Loucy (cell line): ENCODE measurements around the gene KCNA3.

Experiments used
- H2AFZ ChIP-seq: fragments of 200-600 bp; sonication (generic); 2 replicates; pipeline ENCODE4 v1.6.0; 2016; ENCODE audit warnings: antibody characterized with exemption, mild to moderate bottlenecking, low read length, moderate library complexity
- H3F3A ChIP-seq: fragments of 200-600 bp; 2 replicates; pipeline ENCODE4 v1.6.0; 2016; ENCODE audit warnings: antibody characterized with exemption, low read depth, mild to moderate bottlenecking
- H3K27me3 ChIP-seq: fragments of 200-600 bp; sonication (generic); 2 replicates; pipeline ENCODE4 v1.6.1; 2014; ENCODE audit warnings: low read length, mild to moderate bottlenecking; ENCODE audit not compliant: insufficient read depth, poor library complexity, severe bottlenecking
- H3K36me3 ChIP-seq: fragments of 200-600 bp; sonication (generic); 2 replicates; pipeline ENCODE4 v1.6.1; 2016; ENCODE audit warnings: low read length; ENCODE audit not compliant: insufficient read depth
- H3K4me1 ChIP-seq: fragments of 200-600 bp; sonication (generic); 2 replicates; pipeline ENCODE4 v1.5.1; 2014; ENCODE audit warnings: low read length, mild to moderate bottlenecking; ENCODE audit not compliant: insufficient read depth, poor library complexity, severe bottlenecking
- H3K4me2 ChIP-seq: fragments of 200-600 bp; sonication (generic); 2 replicates; pipeline ENCODE4 v1.6.0; 2014; ENCODE audit warnings: antibody characterized with exemption, low read length, low read depth, mild to moderate bottlenecking; ENCODE audit not compliant: poor library complexity, severe bottlenecking
- H3K4me3 ChIP-seq: fragments of 200-600 bp; sonication (generic); 2 replicates; pipeline ENCODE4 v1.5.1; 2014; ENCODE audit warnings: low read length, mild to moderate bottlenecking, mixed read lengths; ENCODE audit not compliant: poor library complexity, severe bottlenecking
- H3K79me2 ChIP-seq: fragments of 200-600 bp; sonication (generic); 2 replicates; pipeline ENCODE4 v1.6.1; 2014; ENCODE audit warnings: low read length; ENCODE audit not compliant: insufficient read depth
- H3K9ac ChIP-seq: fragments of 200-600 bp; sonication (generic); 2 replicates; pipeline ENCODE4 v1.6.0; 2014; ENCODE audit warnings: mild to moderate bottlenecking, low read depth, low read length, moderate library complexity; ENCODE audit not compliant: poor library complexity, severe bottlenecking
- H3K9me2 ChIP-seq: fragments of 200-600 bp; sonication (generic); replicated peaks from 2 replicates; pipeline ENCODE4 v1.6.1; 2016; ENCODE audit warnings: low read depth, low read length, mixed read lengths
- H3K9me3 ChIP-seq: fragments of 200-600 bp; sonication (generic); 2 replicates; pipeline ENCODE4 v1.6.1; 2014; ENCODE audit warnings: mild to moderate bottlenecking, antibody characterized with exemption, low read length, low read depth; ENCODE audit not compliant: insufficient read depth
- H4K20me1 ChIP-seq: fragments of 200-600 bp; sonication (generic); 2 replicates; pipeline ENCODE4 v1.6.0; 2014; ENCODE audit warnings: antibody characterized with exemption, low read length, mild to moderate bottlenecking; ENCODE audit not compliant: insufficient read depth, poor library complexity, severe bottlenecking
- EZH2phosphoT487 ChIP-seq: fragments of 200-600 bp; IDR thresholded peaks from 2 replicates; pipeline ENCODE4 v1.6.1; 2018; ENCODE audit warnings: antibody characterized with exemption, mild to moderate bottlenecking, moderate library complexity, borderline replicate concordance
- TF ChIP-seq, protein P1 (sequence below): fragments of 200-600 bp; sonication (generic); conservative IDR thresholded peaks from 2 replicates; pipeline ENCODE4 v1.5.1; 2014; ENCODE audit warnings: mild to moderate bottlenecking, antibody characterized with exemption, low read length

The KCNA3 gene

DNA sequence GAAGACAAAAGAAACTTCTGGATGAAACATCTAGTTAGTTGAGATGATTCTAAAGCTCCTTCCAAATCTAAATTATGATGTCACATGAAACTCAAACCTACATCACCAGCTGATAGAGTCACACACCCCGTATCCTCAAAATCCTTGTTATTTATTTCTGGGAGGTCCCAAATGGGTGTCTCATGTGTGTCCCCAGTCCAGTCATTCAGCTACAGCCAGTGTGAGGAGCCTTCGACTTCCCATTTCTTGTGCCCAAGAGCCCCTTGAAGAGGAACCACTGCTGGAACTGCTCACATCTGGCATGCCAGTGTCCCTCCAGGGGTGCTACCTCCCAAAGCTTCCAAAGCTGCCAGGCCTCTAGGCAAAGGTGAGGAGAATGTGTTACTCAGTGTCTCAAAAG lies 32.5 kb upstream of the KCNA3 start:
- Histone ChIP-seq H3K4me1 (peaks cover 5% of the 10 kb centered on the region), H3K79me2 (no peaks in the 10 kb centered on the region), H3K9me3 (no peaks in the 10 kb centered on the region), H3K36me3 (no peaks in the 10 kb centered on the region), H2AFZ (no peak overlapping the region), H3K27me3 (no peaks in the 10 kb centered on the region), H3K4me2 (no peak overlapping the region), H3K9ac (no peak overlapping the region), H3K9me2 (no peaks in the 10 kb centered on the region), H3K4me3 (no peak overlapping the region), H3F3A (no peaks in the 10 kb centered on the region), H4K20me1 (no peaks in the 10 kb centered on the region)
- TF ChIP-seq, protein P1, sequence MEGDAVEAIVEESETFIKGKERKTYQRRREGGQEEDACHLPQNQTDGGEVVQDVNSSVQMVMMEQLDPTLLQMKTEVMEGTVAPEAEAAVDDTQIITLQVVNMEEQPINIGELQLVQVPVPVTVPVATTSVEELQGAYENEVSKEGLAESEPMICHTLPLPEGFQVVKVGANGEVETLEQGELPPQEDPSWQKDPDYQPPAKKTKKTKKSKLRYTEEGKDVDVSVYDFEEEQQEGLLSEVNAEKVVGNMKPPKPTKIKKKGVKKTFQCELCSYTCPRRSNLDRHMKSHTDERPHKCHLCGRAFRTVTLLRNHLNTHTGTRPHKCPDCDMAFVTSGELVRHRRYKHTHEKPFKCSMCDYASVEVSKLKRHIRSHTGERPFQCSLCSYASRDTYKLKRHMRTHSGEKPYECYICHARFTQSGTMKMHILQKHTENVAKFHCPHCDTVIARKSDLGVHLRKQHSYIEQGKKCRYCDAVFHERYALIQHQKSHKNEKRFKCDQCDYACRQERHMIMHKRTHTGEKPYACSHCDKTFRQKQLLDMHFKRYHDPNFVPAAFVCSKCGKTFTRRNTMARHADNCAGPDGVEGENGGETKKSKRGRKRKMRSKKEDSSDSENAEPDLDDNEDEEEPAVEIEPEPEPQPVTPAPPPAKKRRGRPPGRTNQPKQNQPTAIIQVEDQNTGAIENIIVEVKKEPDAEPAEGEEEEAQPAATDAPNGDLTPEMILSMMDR = no peak
- no peak for TF ChIP-seq EZH2phosphoT487

DNA sequence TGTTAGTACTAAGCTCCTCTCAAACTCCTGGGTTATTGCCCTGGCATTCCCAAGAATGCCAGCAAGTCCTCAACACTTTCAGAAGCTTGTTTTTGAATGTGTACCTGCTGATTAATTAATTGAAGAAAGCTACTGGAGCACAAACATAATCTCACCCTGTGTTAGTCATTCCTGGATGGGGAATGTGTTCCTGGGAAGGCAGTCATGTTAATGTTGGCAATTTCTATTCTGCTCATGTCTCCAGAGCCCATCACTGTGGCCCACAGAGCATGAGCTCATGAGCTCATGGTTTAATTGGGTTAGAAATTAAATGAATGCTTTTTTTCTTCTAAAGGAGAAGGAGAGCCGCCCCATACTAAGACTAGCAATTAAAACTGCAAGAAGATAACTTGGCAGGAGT lies 31.9 kb upstream of the KCNA3 start:
- Histone ChIP-seq H3K4me1 (no peaks in the 10 kb centered on the region), H3K9ac (no peak overlapping the region), H3K9me2 (no peaks in the 10 kb centered on the region), H3K27me3 (no peaks in the 10 kb centered on the region), H3K36me3 (no peaks in the 10 kb centered on the region), H3K4me2 (no peak overlapping the region), H2AFZ (no peak overlapping the region), H4K20me1 (no peaks in the 10 kb centered on the region), H3K79me2 (no peaks in the 10 kb centered on the region), H3K9me3 (no peaks in the 10 kb centered on the region), H3K4me3 (no peak overlapping the region), H3F3A (no peaks in the 10 kb centered on the region)
- TF ChIP-seq, protein P1 = no peak
- no peak for TF ChIP-seq EZH2phosphoT487

DNA sequence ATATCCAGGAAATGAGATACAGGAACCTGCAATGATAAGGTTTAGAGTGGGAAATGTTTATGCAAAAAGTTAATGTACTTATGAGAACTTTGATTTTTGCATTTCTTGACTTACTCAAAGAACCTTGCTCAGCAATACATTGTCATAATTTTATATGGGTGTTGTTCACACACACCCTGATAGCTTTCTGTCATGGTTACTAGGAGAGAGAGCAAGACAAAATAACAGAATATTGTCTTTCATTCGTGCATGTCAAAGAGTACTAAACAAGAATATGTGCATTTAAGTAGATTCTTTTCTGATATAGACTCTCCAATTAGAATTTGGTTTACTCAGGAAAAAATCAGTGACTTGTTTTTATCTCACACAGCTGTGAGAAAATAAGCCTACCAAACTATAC lies 27.5 kb upstream of the KCNA3 start:
- Histone ChIP-seq H3K4me3 (no peak overlapping the region), H3K36me3 (no peaks in the 10 kb centered on the region), H3K79me2 (no peaks in the 10 kb centered on the region), H3K9ac (no peak overlapping the region), H3K9me2 (no peaks in the 10 kb centered on the region), H3F3A (no peaks in the 10 kb centered on the region), H3K27me3 (no peaks in the 10 kb centered on the region), H3K4me1 (no peaks in the 10 kb centered on the region), H4K20me1 (no peaks in the 10 kb centered on the region), H3K9me3 (no peaks in the 10 kb centered on the region), H3K4me2 (no peak overlapping the region), H2AFZ (no peak overlapping the region)
- TF ChIP-seq, protein P1 = no peak
- TF ChIP-seq EZH2phosphoT487 = no peak
